ENCODE measurements around the gene ADAM23. TPM values are rescaled to one million over a fixed set of nuclear protein-coding genes. Genes with fewer than 3 reads are reported as not detected.

The ADAM23 gene
- total RNA-seq, 1 experiment from 2014 or later: 6.8 TPM

DNA sequence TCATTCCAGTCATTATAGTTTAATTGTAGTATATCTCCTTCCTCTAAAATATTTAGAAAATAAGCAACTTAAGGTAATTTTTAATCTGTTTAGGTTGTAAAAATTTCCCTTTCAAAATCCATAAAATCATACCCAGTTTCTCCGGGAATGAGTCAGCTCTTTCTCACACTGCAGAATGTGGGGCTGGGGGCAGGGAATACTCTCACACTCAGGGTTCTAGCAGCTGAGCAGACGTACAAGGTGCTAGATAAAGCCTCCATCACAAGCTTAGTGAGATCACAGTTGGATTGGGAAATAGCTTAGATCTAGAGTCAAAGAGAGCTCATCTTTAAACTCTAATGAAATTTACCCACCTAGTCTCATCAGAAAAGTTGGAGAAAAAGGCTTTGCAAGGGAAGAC lies 119.0 kb downstream of the ADAM23 start:
- DNase-seq (ENCODE audit: low read depth): peak; percentile 19

DNA sequence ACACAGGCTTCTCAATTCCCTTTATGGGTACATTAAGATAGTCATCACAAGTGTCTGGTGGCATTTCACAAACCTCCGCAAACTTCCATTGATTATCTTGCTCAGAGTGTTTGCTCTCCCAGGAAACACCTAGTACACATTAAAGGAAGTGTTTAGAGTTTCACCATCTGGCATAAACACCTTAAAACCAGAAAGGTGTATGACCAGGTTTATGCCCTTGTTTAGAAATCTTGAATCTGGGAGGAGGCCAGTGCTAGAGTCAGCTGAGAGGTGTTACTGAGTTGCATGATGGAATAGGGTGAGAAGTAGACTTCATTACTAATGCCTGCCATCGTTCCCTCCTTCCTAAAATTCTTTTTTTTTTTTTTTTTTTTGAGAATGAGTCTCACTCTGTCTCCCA lies 120.0 kb downstream of the ADAM23 start:
- DNase-seq (ENCODE audit: low read depth): no peak

DNA sequence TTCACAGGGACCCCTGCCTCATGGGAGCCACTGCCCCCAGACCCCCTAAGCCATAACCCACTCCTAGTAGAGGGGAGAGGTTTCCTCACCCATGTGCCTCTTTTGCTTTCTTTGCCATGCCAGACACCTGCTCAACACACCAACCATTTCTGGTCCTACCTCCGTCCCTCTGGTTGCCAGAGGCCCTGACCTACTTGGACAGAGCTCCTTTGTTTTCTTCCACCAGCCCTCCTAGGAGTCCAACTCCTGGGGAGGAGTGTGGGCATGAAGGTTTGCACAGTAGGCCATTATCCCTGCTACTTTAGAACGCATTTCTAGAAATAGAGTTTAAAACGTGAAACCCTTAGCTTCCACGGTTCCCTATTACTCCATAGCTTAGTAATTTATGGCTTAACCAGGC lies 122.3 kb downstream of the ADAM23 start:
- no peak for DNase-seq (ENCODE audit: low read depth)

DNA sequence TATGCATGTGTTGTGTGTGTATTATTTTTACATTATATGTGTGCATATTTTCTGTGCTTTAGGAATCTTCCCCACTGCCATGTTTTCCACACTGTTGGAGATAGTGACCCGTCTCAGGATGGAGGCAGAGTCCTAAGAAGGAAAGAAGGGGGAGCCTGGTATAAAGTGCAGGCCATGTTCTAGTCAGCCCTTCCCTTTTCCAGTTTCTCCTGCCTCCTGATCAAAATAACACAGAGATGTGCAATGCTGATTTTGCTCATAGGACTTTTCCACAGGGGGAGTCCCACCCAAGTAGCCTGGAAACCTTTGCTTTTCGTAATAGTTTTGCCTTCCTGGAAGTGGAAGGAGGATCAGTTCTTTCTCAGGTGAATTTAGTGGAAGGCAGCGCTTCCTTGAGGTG lies 126.1 kb downstream of the ADAM23 start:
- no peak for DNase-seq (ENCODE audit: low read depth)

DNA sequence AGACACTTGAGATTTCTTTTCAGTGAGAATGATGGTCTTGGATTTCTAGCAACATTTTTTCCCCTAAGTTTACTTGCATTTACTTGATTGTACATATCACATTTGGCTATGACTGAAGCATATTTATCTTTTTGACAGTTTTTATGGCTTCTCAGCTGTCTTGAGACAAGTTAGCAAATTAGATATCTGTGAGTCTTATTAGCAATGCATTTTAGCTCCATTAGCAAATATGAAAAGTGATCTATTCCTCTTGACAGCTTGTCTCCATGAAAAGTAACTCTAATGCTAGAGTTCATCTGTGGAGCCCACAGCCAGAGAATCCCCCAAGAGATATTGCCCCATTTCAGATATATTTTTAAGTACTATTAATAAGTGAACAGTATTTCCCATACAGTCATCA lies 126.9 kb downstream of the ADAM23 start:
- DNase-seq (ENCODE audit: low read depth): no peak

DNA sequence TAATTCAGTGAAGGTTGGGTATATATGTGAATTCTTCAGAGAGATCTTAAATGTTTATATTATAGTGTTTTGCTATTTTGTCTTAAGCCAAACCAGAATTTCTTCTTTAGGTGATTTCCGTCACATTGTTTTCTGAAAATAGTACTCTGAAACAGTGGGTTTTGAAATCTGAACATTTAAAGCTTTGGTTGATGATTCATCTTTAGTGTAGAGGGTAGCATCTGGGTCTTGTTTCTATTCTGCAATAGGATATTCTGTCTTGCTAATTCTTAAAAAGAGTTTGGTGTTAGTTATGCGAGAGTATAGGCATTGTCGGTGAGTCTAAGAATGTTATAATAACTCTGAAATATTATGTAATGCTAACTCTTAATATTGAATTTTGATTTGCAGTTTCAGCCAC lies 129.4 kb downstream of the ADAM23 start:
- DNase-seq (ENCODE audit: low read depth): peak; percentile 20

DNA sequence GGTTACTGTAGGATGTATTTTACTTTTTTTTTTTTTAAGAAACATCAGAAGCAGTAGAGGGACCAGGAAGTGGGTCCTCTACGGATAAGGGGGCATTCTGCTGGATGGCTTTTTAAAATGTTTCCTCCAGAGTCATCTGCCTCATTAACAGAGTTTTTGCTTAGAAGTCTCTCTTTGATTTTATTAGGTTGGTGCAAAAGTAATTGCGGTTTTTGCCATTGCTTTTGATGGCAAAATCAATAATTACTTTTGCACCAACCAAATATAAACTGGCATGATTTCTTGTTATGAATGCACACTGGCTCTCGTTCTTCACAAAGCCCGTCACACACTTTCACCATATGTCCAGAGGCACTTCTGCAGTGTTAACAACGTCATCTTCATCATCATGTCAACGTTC lies 130.5 kb downstream of the ADAM23 start:
- DNase-seq (ENCODE audit: low read depth): no peak

DNA sequence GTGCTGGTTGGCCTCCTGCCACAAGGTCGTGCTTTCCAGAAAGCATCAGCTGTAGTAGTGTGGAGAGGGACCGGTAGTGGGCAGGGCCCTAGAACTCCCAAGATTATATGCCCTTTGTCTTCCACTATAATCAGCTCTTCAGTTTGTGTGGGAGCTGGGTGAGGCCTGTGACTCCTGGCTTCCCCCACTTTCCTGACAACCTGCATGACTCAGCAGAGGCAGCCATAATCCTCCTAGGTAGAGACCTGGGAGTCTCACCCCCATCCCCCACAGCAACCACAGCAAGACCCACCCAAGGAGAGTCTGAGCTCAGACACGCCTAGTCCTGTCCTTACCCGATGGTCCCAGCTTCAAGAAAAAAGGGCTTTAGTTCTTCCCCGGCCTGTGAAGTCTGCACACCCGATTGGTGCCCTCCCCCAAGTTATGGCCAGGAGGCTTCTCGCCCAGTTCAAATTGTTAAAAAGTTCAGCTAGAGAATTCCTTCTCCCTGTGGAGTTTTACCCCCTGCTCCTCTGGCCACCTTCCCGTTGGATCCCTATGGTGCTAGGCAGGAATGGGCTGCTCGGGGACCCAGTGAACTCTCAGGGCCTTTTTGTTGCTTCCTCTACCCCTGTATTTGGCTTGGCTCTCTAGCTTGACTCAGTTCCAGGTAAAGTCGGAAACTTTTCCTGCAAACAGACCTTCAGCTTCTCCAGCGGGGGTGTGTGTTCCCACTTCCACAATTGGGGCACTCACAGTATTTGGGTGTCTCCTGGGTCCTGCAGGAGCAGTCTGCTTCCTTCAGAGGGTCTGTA lies 141.2 kb downstream of the ADAM23 start:
- DNase-seq (ENCODE audit: low read depth): no peak

DNA sequence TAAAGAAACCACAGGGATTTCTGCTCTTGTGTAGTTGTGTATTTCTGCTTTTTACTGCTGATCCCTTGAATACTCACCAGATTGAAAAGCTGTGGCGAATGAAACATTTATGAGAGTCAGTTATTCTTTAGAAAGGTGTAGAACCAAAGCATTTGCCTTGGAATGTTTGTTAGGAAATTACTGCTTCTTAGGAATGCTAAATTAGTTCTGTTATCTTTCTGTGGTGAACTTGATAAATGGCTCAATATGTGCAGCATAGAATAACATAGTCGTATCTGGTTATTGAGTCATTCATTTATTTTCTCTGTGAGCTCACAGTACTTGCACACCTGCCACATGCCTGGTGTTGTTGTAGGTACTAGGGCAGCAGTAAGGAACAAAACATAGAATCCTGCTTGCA lies 142.0 kb downstream of the ADAM23 start:
- DNase-seq (ENCODE audit: low read depth): no peak

DNA sequence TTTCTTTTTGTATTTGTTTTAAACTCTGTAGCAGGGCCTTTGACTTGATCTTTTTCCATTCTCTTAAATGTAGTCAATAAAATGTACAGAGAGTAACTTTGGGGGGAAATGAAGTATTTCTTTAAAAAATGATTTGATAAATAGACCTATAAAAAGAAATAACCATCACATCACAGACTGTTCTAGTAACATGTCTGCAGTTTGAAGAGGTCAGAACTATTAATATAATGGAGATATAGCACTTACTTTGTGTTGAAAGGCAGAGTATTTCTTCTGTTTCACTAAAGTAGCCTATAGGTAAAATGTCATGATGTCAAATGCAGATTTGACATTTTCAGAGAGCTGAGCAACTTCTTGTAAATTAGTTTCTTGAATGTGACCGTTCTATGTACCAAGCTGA lies 143.3 kb downstream of the ADAM23 start:
- DNase-seq (ENCODE audit: low read depth): no peak

DNA sequence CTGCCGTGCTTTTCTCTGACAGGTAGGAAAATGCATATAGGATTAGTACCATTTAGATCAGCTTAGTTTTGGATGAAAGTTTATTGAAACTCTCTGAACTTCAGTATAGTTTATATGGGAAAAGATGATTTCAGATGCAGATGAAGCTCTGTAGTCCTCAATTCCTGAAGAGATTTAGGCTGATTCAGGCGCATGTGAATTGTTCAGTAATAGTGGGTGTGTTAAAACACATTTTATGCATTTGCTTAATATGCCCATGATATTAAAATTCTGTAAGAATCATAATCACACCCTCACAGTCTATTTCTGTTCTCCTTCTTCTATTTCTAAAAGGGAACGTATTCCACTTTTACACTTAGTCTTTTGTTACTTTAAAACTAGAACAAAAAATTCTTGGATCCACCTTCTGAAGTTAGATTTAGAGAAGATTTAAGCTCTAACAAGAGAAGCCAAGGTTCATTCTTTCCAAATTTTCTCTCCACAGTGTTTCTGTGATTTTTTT lies 154.4 kb downstream of the ADAM23 start:
- DNase-seq (ENCODE audit: low read depth): no peak

DNA sequence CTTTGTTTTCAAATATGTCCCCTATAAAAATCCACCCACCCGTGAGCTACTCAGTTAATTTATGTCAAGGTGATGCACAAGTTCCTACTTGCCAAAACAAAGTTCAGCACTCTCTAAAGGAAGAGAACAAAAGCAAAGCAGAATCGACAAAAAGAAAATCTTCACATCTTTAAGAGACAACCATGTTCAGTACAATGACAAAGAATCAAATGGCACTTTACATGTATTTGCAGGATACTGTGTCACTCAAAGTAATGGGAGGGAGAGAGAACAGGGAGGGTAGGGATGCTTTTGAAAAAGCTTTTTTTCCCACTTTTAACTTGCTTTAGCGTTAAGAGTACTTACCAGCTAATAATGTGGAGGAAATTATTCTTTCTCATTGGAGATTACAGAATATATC lies 159.9 kb downstream of the ADAM23 start:
- DNase-seq (ENCODE audit: low read depth): no peak

DNA sequence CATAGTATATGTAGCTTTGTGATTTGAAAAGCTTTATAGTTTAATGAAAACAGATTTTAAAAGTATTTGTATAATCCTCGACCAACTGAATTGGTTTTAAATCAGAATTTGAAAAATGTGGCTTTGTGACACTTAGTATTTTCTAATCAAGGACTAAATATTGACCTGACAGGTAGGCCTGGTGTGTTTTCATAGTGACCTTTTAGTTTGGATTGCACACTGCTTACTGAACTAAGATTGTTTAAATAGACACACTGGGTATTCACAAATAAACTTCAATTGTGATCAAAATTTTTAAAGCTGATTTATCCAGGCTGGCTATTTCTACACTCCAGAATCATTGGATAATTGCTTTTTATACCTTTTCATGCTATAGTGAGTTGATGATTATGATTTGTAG lies 167.1 kb downstream of the ADAM23 start:
- no peak for DNase-seq (ENCODE audit: low read depth)

DNA sequence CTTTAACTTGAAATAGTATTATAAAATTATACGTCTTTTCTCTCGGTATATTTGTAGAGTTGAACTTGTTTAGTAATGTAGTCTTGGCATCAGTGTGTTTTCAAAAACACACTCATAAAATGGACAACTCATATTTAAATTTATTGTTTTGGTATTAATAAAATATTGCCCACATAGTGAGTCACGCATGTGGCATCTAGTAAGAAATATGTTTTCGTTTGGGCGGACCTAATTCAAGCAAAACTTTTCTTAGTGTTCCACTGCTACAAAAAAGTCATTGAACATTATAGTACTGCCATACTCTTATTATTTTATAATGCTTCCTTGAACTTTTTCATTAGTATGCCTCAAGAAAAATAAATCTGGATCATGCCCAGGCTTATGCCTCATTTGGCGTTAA lies 167.9 kb downstream of the ADAM23 start:
- DNase-seq (ENCODE audit: low read depth): no peak

DNA sequence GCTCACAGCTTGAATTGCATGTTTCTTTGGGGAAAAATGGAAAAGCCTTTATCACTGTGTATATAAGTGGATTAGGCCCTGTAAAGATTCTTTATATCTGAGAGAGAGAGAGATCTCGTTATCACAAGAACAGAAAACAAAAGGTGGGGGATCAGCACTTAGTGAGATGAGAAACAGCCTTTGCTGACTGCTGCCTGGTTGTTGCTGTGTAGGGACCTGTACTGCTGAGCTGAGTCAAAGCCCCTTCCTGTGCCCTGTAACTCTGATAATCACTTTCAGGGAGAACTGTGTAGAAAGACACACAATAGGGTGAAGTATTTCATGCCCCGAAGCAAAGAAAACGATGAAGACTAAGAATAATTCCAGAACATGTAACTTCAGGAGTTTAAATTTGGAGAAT lies 168.4 kb downstream of the ADAM23 start:
- DNase-seq (ENCODE audit: low read depth): no peak

DNA sequence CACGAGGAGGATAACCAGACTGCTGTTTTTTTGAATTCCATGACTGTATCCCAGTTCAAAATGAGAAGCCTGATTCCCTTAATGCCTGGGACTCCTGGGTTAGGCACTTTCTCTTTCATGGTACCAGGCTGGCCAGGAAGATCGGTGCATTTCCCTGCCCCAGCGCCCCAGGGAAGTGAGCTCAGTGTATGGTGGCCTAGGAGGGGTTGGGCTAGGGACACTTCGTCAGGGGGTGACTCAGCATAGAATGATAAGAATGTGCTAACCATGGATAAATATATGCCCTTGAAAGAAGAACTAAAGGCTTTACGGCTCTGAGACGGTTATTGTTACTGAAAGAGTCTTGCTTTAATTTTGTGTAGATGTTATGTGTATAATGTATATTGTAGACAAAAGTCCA lies 171.5 kb downstream of the ADAM23 start:
- DNase-seq (ENCODE audit: low read depth): peak; percentile 15

DNA sequence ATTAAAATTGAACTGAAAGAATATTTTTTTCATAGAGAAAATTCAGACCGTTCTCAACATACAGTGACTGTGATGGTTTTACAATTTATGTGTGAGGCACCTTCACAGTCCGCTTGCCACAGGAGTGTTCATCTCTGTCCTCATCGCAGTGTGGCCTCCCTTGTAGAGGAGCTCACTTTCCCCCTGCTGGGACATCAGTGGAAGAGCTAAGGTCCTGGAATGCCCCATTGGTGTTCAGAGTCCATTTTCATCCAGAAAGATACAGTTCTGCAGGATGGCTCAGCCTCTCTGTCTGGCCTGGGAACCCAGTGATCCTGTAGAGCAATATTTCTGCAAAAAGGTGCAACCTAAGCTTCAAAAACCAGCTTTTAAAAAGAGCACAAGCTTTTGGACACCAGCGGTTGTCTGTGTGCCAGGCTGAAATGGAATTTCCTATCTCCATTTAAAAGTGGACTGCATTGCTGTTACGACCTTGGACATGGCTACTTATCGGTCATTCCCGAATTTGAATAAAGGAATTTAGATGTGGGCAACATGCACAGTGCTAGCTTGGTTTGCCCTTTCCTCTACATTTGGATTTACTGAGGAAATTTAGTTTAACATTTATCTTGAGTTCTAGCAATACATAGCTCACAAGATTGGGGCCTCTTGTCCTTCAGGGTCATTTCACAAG lies 172.2 kb downstream of the ADAM23 start:
- no peak for DNase-seq (ENCODE audit: low read depth)

DNA sequence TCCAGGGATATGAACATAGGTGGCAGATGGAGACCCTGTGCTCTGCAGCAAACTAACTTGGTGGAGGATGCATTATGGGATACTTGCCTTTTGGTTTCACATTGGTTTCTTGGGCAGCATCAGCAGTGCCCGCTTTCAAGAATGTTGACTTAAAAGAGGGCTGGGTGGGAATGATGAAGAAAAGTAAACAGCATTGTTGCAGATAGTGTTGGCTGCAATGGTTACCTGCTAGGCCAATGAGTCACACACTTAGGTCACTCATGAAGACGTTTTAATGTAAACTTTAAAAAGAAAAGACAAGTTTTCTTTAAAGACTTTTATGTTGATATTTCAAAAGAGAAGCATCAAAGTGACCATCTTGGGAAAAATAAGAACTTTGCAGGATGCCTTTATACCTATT lies 172.8 kb downstream of the ADAM23 start:
- no peak for DNase-seq (ENCODE audit: low read depth)

DNA sequence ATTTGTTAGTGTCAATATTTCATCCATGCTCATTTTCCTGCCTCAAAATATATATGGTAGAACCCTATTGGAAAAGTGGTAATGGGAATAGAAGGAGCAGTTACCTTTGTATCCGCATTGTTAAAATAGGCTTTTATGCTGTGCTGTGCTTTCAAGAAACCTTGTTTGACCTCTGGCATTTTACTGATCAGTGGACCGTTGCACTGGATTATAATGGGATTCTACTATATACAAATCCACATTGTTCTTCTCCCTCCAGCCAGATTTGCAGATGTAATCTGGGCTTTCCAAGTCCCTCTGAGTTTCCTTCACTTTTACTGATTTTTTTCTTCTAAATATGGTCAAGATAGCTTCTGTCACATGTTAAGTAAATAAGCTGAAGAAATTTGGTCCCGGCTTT lies 175.7 kb downstream of the ADAM23 start:
- no peak for DNase-seq (ENCODE audit: low read depth)

DNA sequence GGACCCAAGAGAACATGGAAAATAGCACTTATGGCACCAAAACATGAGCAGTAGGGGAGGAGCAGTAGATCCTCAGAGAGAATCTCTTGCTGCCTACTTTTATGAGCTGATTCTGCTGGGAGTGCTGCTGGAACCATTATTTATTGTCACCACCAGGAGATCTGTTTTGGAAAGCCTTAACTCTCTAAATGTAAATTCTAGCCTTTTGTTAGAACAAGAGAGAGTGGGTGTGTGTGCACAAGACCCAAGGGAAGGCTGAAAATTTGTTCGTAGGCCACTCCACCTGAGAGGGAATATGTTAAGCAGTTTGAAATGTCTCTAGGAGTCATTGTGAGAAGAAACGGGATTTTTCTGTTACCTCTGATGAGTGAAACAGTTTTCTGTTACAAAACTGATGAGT lies 182.8 kb downstream of the ADAM23 start:
- DNase-seq (ENCODE audit: low read depth): no peak

DNA sequence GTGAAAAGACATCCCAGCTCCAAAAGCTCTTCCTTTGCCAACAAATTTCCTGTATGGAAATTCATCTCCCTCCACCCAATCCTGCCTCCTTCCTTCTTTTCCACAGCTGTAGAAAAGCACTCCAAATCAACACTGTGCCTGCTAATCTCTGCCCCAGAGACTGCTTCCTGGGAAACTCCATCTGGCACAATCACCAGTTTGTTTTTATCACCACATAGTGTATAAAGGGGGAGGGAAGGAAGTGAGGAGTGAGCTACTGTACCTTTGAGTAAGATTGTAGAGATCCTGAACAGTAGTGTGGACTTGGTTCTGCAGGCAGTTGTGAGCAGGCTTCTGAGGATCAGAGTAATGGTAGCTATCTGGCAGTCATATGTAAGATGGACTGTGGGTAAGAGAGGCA lies 184.3 kb downstream of the ADAM23 start:
- no peak for DNase-seq (ENCODE audit: low read depth)

DNA sequence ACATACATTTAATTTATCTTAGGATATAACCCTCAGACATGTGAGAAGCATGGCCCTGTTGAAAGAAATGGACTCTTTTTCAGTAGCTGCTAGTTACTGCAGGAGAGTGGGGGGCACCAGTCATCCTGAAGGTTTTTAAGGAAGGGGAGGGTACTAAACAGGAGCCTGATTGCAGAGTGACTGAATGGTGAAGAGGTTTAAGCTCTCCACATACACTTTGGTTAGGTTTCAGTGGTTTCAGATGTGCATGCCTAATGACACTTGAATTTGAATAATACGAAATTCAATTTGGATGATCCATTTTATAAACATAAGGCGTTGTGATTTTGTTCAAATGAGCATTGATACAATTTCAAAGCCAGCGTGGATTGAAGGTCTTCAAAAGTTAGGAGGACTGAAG lies 188.0 kb downstream of the ADAM23 start:
- DNase-seq (ENCODE audit: low read depth): no peak

DNA sequence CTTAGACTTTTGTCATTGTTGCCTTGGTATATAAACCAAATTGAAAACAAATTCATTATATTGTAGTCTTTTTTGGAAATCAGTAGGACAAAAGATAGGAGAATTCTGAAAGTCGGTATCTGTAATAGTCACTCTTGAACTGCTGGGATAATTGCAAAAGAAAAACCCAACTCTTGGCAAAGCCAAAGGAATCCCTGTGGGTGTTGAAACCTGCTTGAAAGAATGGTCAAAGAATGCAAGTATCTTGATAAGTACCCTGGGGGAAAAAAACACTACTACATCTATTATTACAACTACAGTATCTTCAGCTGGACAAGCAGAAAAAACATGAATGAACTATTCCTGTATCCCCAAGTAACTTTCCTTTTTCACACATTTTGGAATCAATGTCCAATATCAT lies 191.7 kb downstream of the ADAM23 start:
- no peak for DNase-seq (ENCODE audit: low read depth)
